ENCODE data around the gene PRDM16.

Gene PRDM16

GRCh38 chr1:3314491-3315381 lies 245.7 kb downstream of the PRDM16 start:
- DNase-seq, result no peak

- no peak for DNase-seq
These were observed 246.7 kb downstream of the PRDM16 start for GRCh38 chr1:3315399-3316339.

DNA sequence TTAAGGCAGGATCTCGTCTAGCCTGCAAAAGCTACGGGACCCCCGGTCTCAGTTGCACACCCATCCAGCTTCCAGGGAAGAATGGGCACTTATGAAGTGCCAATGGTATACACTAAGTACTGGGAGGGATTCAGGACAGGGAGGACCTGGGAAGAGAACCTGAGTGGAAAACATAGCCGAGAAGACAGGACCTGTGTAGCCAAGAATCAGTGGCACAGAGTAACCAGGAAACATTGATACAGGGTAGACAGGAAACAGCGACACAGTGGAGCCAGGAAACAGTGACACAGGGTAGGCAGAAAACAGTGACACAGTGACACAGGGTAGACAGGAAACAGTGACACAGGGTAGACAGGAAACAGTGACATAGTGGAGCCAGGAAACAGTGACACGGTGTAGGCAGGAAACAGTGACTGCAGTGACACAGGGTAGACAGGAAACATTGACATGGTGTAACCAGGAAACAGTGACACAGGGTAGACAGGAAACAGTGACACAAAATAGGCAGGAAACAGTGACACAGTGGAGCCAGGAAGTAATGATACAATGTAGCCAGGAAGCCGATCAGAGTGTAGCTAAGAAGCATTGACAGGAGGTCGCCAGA lies 247.4 kb downstream of the PRDM16 start:
- DNase-seq, result no peak

DNA sequence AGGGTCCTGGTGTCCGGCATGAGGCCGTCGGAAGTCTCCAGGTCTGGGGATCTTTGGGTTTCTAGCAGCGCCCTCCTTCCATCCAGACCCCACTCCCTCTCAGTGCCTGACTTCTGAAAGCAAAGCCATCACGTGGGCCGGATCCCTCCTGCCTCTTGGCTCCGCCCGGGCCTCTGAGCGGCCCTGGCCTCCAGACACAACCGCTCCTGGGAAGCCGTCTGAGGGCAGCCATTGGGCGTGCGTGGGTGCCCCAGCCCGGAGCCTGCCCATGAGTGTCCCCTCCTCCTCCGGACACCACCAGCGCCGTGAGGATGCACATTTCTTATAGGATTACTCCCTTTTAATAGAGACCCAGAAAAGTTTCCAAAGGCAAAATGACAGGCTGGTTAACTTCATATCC lies 248.5 kb downstream of the PRDM16 start:
- no peak for DNase-seq

DNA sequence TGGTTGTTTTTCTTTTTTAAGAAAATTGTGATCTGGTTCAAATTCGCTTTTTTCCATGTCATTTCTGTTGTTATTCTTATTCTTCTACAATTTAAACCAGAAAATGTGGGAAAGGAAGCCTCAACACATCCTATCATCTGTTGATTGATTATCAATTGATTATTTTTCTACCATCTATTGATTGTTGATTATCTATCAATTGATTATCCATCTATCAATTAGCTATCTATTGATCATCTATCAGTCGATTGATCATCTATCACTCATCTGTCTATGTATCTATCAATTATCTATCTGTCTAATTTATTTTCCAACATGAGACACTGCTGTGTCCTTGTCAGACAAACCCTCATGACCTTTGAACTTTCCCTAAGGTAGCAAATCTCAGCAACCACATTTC lies 249.3 kb downstream of the PRDM16 start:
- no peak for DNase-seq

GRCh38 chr1:3319874-3320245 lies 250.9 kb downstream of the PRDM16 start:
- DNase-seq, result peak; percentile 16

- DNase-seq, result no peak
These were observed 251.5 kb downstream of the PRDM16 start for GRCh38 chr1:3320246-3321152.

- DNase-seq, result no peak
These were observed 252.8 kb downstream of the PRDM16 start for GRCh38 chr1:3321559-3322449.

- DNase-seq, result no peak
These were observed 253.5 kb downstream of the PRDM16 start for GRCh38 chr1:3322450-3323020.

GRCh38 chr1:3323021-3323795 lies 254.2 kb downstream of the PRDM16 start:
- DNase-seq, result no peak

GRCh38 chr1:3323796-3324703 lies 255.0 kb downstream of the PRDM16 start:
- no peak for DNase-seq

- no peak for DNase-seq
These were observed 255.9 kb downstream of the PRDM16 start for GRCh38 chr1:3324704-3325535.

DNA sequence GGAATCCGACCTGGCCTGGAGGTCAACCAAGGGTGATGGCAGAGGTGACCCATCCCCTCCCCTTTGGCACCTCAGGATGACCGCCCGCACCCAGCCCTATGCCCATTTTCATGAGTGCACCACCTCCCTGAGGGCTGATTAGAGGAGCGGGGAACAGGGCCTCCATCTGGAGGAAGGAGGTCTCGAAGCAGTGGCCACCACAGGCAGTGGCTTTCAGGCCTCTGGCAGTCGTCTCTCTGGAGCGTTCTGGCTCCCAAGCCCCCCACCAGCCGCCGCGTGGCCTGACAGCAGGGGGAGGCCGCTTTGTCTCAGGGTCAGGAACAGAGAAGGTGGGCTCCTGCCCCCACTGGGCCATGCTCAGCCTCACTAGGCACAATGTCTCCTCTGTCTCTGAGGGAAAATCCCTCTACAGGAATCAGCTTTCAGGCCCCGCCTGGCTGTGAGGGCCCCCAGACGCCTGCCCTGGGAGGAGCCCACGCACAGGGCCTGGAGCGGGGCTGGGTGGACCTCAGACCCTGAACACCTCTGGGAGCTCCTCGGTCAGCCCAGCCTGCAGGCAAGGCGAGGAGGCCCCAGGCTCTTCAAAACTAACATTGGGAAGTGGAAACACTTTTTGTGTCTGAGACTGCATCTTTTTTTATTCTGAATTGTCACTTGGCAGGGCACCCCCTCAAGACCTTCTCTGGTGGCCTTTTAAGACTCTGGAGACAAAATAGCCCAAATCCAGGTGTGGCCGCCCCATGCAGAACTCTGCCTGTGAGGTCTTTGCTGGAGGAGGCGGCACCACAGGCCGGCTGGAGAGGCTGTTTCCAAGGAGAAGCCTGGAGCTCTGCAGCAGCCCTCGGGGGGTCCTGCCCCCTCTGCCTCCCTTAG lies 257.7 kb downstream of the PRDM16 start:
- DNase-seq, result no peak

GRCh38 chr1:3327389-3327702 lies 258.3 kb downstream of the PRDM16 start:
- DNase-seq, result no peak

- DNase-seq, result no peak
These were observed 259.1 kb downstream of the PRDM16 start for GRCh38 chr1:3327936-3328590.

GRCh38 chr1:3329640-3330281 lies 260.8 kb downstream of the PRDM16 start:
- DNase-seq, result no peak

Data from NCI-H2107 (cell line).